Sigmoid colon (tissue), 4 donors: ENCODE results near the gene PRKD1.

Source experiments
- EP300 ChIP-seq, 4 donors: sonication (generic); formaldehyde crosslinking; IDR thresholded peaks; one replicate each; pipeline ENCODE4 v1.6.1; 2017; ENCODE audit warnings: antibody characterized with exemption in 4 of 4
- POLR2A ChIP-seq, 2 donors: fragments of 450-650 bp; IDR thresholded peaks; one replicate each; pipeline ENCODE4 v1.6.1; 2016; ENCODE audit warnings: antibody characterized with exemption in 2 of 2, mild to moderate bottlenecking in 2 of 2, moderate library complexity in 2 of 2
- POLR2AphosphoS5 ChIP-seq, 4 donors: sonication (generic); formaldehyde crosslinking; IDR thresholded peaks; one replicate each; pipeline ENCODE4 v1.6.1; 2017; ENCODE audit warnings: antibody characterized with exemption in 4 of 4
- TF ChIP-seq, protein P1 (sequence below), 4 experiments: fragments of 450-650 bp in 3 of 4; fragments of 200-600 bp in 1 of 4; IDR thresholded peaks; one replicate each; pipeline ENCODE4 v1.5.1; 2016 to 2019; ENCODE audit warnings: antibody characterized with exemption in 4 of 4, mild to moderate bottlenecking in 3 of 4, moderate library complexity in 2 of 4

DNA sequence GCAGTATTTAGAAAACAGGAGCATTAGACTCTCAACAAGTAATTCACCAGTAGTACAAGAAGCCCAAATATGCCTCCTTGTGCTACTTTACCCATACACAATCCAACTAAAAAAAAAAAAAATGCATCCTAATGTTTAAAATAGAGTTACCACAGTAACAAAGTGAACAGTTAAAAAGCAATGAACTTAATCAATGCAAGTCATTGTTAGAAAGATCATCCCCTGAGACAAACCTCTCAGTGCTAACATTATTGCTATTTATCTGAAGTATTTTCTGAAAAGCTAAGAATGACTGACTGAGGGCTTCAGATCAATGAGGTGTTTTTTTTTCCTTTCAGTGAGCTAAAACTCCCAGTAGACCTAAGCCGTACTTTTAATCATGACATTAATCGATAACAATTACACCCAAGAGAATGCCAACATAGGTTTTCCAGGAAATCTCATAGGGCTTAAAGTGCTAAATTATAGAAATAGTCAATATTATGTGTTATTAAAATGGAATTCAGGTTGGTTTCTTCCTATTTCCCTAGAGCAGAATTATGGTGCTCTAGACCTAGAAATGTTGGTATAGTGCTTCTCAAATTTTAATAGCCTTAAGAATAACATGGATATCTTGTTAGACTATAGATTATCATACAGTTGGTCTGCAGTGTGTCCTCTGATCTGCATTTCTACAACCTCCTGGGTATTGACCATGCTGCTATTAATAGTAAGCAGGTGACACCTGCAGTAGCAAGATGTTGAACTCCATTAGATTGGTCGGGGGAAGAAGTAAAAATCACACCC is 123.0 kb downstream of the PRKD1 start:
- TF ChIP-seq POLR2A (IDR thresholded peaks at IDR 0.05) (no peak), EP300 (IDR thresholded peaks at IDR 0.05) (no peak), POLR2AphosphoS5 (IDR thresholded peaks at IDR 0.05) (no peak)
- TF ChIP-seq, protein P1, sequence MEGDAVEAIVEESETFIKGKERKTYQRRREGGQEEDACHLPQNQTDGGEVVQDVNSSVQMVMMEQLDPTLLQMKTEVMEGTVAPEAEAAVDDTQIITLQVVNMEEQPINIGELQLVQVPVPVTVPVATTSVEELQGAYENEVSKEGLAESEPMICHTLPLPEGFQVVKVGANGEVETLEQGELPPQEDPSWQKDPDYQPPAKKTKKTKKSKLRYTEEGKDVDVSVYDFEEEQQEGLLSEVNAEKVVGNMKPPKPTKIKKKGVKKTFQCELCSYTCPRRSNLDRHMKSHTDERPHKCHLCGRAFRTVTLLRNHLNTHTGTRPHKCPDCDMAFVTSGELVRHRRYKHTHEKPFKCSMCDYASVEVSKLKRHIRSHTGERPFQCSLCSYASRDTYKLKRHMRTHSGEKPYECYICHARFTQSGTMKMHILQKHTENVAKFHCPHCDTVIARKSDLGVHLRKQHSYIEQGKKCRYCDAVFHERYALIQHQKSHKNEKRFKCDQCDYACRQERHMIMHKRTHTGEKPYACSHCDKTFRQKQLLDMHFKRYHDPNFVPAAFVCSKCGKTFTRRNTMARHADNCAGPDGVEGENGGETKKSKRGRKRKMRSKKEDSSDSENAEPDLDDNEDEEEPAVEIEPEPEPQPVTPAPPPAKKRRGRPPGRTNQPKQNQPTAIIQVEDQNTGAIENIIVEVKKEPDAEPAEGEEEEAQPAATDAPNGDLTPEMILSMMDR (IDR thresholded peaks at IDR 0.05): no peak
